ENCODE data around the gene GRK2. TPM values are rescaled to one million over a fixed set of nuclear protein-coding genes. Genes with fewer than 3 reads are reported as not detected.

Gene GRK2
- total and polyA plus RNA-seq, 2 donors (not counting 3 experiments of a cell fraction or from before 2014, with no cell fraction given): 57.9 to 62.3 TPM

DNA sequence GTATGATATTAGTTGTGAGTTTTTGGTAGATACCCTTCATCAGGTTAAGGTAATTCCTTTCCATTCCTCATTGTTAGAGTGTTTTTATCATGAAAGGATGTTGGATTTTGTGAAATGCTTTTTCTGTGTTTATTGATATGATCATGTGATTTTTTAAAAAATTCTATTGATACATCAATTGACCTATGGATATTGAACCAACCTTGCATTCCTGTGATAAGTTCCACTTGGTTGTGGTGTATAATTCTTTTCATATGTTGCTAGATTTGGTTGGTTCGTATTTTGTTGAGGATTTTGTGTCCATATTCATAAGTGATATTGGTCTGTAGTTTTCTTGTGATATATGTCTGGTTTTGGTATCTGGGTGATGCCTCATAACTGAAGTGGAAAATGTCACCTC lies 29.6 kb downstream of the GRK2 start:
- DNase-seq (ENCODE audit: low read depth, low spot score) (no peak), FAIRE-seq (no peak)
- ChIA-PET CTCF (interaction anchor here (0.8 kb wide), 1 partner anchor 34 kb away, joined by 3 read pairs; no protein-coding TSS in a partner anchor), POLR2A (no interaction called here)
- H2AFZ ChIP-seq (ENCODE audit: low read depth, low read length): no peak overlapping the region
- peaks cover 3 to 29% of the 10 kb centered on the region in 2 experiments for H3K36me3 ChIP-seq (ENCODE audit: control insufficient read depth in 2 of 2, extremely low read depth in 1 of 2, insufficient read depth in 2 of 2, low read length in 2 of 2)
- intact Hi-C loops (cut with micrococcal nuclease): no loop called here
- TF ChIP-seq GATA2 (IDR thresholded peaks at IDR 0.05; ENCODE audit: insufficient read depth, insufficient read length, low read depth, low read length): no peak
- no peak for TF ChIP-seq FOS (IDR thresholded peaks at IDR 0.05; ENCODE audit: borderline replicate concordance, insufficient read depth, low read length)
- TF ChIP-seq EZH2 (IDR thresholded peaks at IDR 0.05; ENCODE audit: borderline replicate concordance, low read depth, low read length, severe bottlenecking): no peak
- TF ChIP-seq MYC (IDR thresholded peaks at IDR 0.05; ENCODE audit: low read depth, low read length): no peak
- TF ChIP-seq, protein P1, sequence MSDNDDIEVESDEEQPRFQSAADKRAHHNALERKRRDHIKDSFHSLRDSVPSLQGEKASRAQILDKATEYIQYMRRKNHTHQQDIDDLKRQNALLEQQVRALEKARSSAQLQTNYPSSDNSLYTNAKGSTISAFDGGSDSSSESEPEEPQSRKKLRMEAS (IDR thresholded peaks at IDR 0.05; ENCODE audit: insufficient read depth, insufficient read length): no peak
- TF ChIP-seq JUN (IDR thresholded peaks at IDR 0.05; ENCODE audit: borderline replicate concordance, insufficient read depth, insufficient read length, low read depth): no peak
- TF ChIP-seq POLR2AphosphoS5 (IDR thresholded peaks at IDR 0.05; ENCODE audit: insufficient read depth, low read depth, low read length): no peak
- TF ChIP-seq, protein P2, sequence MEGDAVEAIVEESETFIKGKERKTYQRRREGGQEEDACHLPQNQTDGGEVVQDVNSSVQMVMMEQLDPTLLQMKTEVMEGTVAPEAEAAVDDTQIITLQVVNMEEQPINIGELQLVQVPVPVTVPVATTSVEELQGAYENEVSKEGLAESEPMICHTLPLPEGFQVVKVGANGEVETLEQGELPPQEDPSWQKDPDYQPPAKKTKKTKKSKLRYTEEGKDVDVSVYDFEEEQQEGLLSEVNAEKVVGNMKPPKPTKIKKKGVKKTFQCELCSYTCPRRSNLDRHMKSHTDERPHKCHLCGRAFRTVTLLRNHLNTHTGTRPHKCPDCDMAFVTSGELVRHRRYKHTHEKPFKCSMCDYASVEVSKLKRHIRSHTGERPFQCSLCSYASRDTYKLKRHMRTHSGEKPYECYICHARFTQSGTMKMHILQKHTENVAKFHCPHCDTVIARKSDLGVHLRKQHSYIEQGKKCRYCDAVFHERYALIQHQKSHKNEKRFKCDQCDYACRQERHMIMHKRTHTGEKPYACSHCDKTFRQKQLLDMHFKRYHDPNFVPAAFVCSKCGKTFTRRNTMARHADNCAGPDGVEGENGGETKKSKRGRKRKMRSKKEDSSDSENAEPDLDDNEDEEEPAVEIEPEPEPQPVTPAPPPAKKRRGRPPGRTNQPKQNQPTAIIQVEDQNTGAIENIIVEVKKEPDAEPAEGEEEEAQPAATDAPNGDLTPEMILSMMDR (IDR thresholded peaks at IDR 0.05; ENCODE audit: extremely low read depth in 1 of 2, insufficient read depth in 1 of 2, low read depth in 1 of 2, low read length in 2 of 2): no peak
- H4K20me1 ChIP-seq (replicated peaks; ENCODE audit: control insufficient read depth, extremely low read depth, insufficient read depth, low read length): no peaks in the 10 kb centered on the region
- no TSS peak for BruUV-seq (replicated peaks)
- H3K79me2 ChIP-seq (ENCODE audit: control insufficient read depth, insufficient read depth, low read length): peaks cover 23% of the 10 kb centered on the region
- dilution Hi-C loops (cut with MboI; ENCODE audit: extremely low pct_ligation_motif_present, low sequenced_read_pairs): no loop called here
- no peak overlapping the region for H3K9ac ChIP-seq (replicated peaks; ENCODE audit: extremely low read depth, insufficient read depth, low read length)
- no peaks in the 10 kb centered on the region for H3K27me3 ChIP-seq (ENCODE audit: control insufficient read depth in 2 of 2, insufficient read depth in 2 of 2, low read length in 2 of 2)
- H3K27ac ChIP-seq (ENCODE audit: insufficient read depth, low read depth, low read length): no peak overlapping the region
- H3K9me3 ChIP-seq (replicated peaks; ENCODE audit: control insufficient read depth, insufficient read depth, low read length): no peaks in the 10 kb centered on the region
- no peaks in the 10 kb centered on the region for H3K9me1 ChIP-seq (replicated peaks; ENCODE audit: control insufficient read depth, extremely low read depth, insufficient read depth, low read length)
- no peak overlapping the region for H3K4me3 ChIP-seq (replicated peaks in 1 of 3; ENCODE audit: insufficient read depth in 1 of 3, low read depth in 1 of 3, low read length in 3 of 3)
- no peaks in the 10 kb centered on the region for H3K4me1 ChIP-seq (ENCODE audit: control insufficient read depth, extremely low read depth, insufficient read depth, low read length)
- H3K4me2 ChIP-seq (ENCODE audit: insufficient read depth, low read length): no peak overlapping the region
